Thoracic aorta (tissue), 2 donors: Measurements from ENCODE around the gene DCUN1D2. TPM values are rescaled to one million over a fixed set of nuclear protein-coding genes. Genes with fewer than 3 reads are reported as not detected.
A peak's percentile ranks its signal among the peaks of the same experiment; 100 is the strongest.

ENCODE experiments used
- ATAC-seq: fragments of 150-250 bp; one replicate; pipeline ENCODE4 v1.8.0; 2017; ENCODE audit warnings: low read depth; ENCODE audit not compliant: insufficient number of reproducible peaks, low FRiP score
- DNase-seq: peaks from one replicate; pipeline ENCODE4 v3.0.0-alpha.2; 2020; ENCODE audit warnings: low spot score
- H3K27ac ChIP-seq, 2 donors: fragments of 200-600 bp; sonication (generic); 1 replicate in 1 of 2; 2 replicates in 1 of 2; pipeline ENCODE4 v1.5.1; 2016; ENCODE audit warnings: mild to moderate bottlenecking in 2 of 2, moderate library complexity in 2 of 2
- H3K27me3 ChIP-seq: fragments of 200-600 bp; sonication (generic); replicated peaks from 2 replicates; pipeline ENCODE4 v1.6.0; 2016; ENCODE audit warnings: mild to moderate bottlenecking; ENCODE audit not compliant: insufficient read depth
- H3K36me3 ChIP-seq: fragments of 200-600 bp; sonication (generic); one replicate; pipeline ENCODE4 v1.5.1; 2016
- H3K4me1 ChIP-seq, 2 donors: fragments of 200-600 bp; sonication (generic); 1 replicate in 1 of 2; 2 replicates in 1 of 2; pipeline versions ENCODE4 v1.5.1 to v1.6.0; 2016; ENCODE audit warnings: low read depth in 2 of 2, mild to moderate bottlenecking in 1 of 2; ENCODE audit not compliant: control insufficient read depth in 1 of 2
- H3K4me3 ChIP-seq: fragments of 200-600 bp; sonication (generic); 2 replicates; pipeline ENCODE4 v1.5.1; 2016; ENCODE audit warnings: mild to moderate bottlenecking
- H3K9me3 ChIP-seq: fragments of 200-600 bp; sonication (generic); 2 replicates; pipeline ENCODE4 v1.5.1; 2016
- CTCF ChIP-seq: fragments of 200-600 bp; sonication (generic); IDR thresholded peaks from one replicate; pipeline ENCODE4 v1.5.1; 2019; ENCODE audit warnings: antibody characterized with exemption
- total RNA-seq, 2 donors: library from RNA; depleted of rRNA; stranded (reverse); fragments of >200 nt; gene quantifications; one replicate each; pipeline versions ENCODE4 v1.1.0 to v1.2.3, GENCODE V29; 2016

The DCUN1D2 gene
- total RNA-seq, 2 donors from 2014 or later: 7.3 to 29.8 TPM

- Histone ChIP-seq H3K27me3 (no peaks in the 10 kb centered on the region), H3K36me3 (peaks cover 41% of the 10 kb centered on the region), H3K4me1 (peaks cover 4 to 10% of the 10 kb centered on the region in 2 donors), H3K9me3 (no peaks in the 10 kb centered on the region), H3K27ac (no peak overlapping the region), H3K4me3 (no peak overlapping the region)
- no peak for ATAC-seq
- no peak for DNase-seq
- TF ChIP-seq CTCF: no peak
Measured at GRCh38 chr13:113509989-113510388, 19.5 kb upstream of the DCUN1D2 start.

GRCh38 chr13:113508521-113509254, 18.2 kb upstream of the DCUN1D2 start:
- no peak for TF ChIP-seq CTCF
- Histone ChIP-seq H3K4me3 (no peak overlapping the region), H3K27me3 (no peaks in the 10 kb centered on the region), H3K4me1 (peaks cover 4 to 10% of the 10 kb centered on the region in 2 donors), H3K27ac (no peak overlapping the region), H3K36me3 (peaks cover 41% of the 10 kb centered on the region), H3K9me3 (no peaks in the 10 kb centered on the region)
- peak; percentile 37 for ATAC-seq
- DNase-seq: no peak

GRCh38 chr13:113507505-113508345, 17.2 kb upstream of the DCUN1D2 start:
- H3K27me3 ChIP-seq: no peaks in the 10 kb centered on the region
- ATAC-seq: no peak
- H3K9me3 ChIP-seq: no peaks in the 10 kb centered on the region
- no peak for TF ChIP-seq CTCF
- peaks cover 40% of the 10 kb centered on the region for H3K36me3 ChIP-seq
- H3K4me3 ChIP-seq: no peak overlapping the region
- DNase-seq: no peak
- no peak overlapping the region for H3K27ac ChIP-seq
- H3K4me1 ChIP-seq: peaks cover 4 to 13% of the 10 kb centered on the region in 2 donors

GRCh38 chr13:113506871-113507388, 16.4 kb upstream of the DCUN1D2 start:
- Histone ChIP-seq H3K4me1 (peaks cover 4 to 14% of the 10 kb centered on the region in 2 donors), H3K27ac (no peak overlapping the region), H3K27me3 (no peaks in the 10 kb centered on the region), H3K4me3 (no peak overlapping the region), H3K9me3 (no peaks in the 10 kb centered on the region), H3K36me3 (peaks cover 48% of the 10 kb centered on the region)
- ATAC-seq (no peak), DNase-seq (no peak)
- no peak for TF ChIP-seq CTCF
